NT2/D1 (cell line): Measurements from ENCODE around the gene DSG2.

ENCODE experiments used
- SUZ12 ChIP-seq: IDR thresholded peaks from 2 replicates; pipeline ENCODE4 v1.6.1; 2011; ENCODE audit not compliant: insufficient read length, insufficient read depth; ENCODE audit errors: extremely low read depth
- ZNF274 ChIP-seq: IDR thresholded peaks from 2 replicates; pipeline ENCODE4 v1.6.1; 2011; ENCODE audit warnings: mild to moderate bottlenecking, low read depth, low read length

DNA sequence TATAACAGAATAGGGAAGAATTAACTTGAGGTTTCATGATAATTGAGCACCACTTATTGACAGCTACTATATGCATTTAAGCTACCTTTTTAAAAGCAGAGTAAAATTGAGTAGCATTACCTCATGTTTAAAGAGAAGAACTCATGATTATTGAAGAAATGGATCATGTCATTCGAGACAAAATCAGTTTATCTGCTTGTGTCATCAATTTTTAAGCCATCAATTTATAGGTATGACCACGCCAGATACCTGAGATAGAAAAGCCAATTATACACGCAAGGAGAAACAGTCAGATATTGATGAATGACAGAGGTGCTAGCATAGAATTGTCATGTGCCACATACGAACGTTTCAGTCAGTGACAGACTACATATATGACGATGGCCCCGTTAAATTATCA lies 28.4 kb downstream of the DSG2 start:
- TF ChIP-seq ZNF274 (no peak), SUZ12 (no peak)
